Astrocyte of the cerebellum (primary cell): ENCODE results near the gene DEPDC5.
"Not testable (repeated sequence)": the region's sequence is repeated elsewhere in the genome, so short reads cannot be mapped to it uniquely, and the experiment has no call there.

Source experiments
- DNase-seq: peaks from one replicate; pipeline ENCODE4 v3.0.0-alpha.2; 2011; ENCODE audit warnings: low read depth
- H3K4me3 ChIP-seq: 2 replicates; pipeline ENCODE4 v1.5.1; 2011; ENCODE audit warnings: mild to moderate bottlenecking, low read depth, low read length, moderate library complexity
- in situ Hi-C: cut with HindIII; loops from 2 replicates; pipeline ENCODE4 v1.10.0; 2017; ENCODE audit warnings: low sequenced_read_pairs
- TF ChIP-seq, protein P1 (sequence below): IDR thresholded peaks from 2 replicates; pipeline ENCODE4 v1.5.1; 2012; ENCODE audit warnings: low read length, low read depth, moderate library complexity, mild to moderate bottlenecking; ENCODE audit errors: missing control alignments

The DEPDC5 gene

DNA sequence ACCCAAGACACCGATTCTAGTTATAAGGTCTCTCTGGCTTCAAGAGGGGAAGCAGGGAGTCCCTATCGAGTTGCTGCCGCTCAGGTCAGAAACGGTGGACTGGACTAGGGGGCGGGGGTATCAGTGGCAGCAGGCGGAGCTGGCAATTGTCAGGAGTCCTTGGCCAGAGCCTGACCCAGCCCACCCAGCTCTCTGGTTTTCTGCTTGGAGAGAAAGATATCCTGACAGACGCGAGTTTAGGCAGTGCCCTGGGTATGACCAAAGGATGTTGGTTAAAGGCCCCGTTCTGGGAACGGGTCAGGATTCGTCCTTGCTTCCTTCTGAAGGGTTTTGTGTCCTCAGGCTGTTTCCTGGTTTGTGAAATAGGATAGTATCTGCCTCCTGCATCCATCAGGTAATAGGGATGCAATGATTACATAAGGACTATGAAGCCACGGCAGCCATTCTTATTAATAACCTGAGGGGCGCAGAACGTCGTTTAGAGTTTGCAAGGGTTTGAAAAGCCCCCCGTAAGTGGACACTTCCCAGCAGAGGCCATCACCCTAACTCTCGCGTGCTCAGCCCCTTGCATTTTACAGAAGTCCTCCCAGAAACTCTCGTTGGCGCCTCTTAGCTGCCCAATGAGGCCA lies 700 bp upstream of the DEPDC5 start:
- in situ Hi-C loops: no loop called here
- TF ChIP-seq, protein P1, sequence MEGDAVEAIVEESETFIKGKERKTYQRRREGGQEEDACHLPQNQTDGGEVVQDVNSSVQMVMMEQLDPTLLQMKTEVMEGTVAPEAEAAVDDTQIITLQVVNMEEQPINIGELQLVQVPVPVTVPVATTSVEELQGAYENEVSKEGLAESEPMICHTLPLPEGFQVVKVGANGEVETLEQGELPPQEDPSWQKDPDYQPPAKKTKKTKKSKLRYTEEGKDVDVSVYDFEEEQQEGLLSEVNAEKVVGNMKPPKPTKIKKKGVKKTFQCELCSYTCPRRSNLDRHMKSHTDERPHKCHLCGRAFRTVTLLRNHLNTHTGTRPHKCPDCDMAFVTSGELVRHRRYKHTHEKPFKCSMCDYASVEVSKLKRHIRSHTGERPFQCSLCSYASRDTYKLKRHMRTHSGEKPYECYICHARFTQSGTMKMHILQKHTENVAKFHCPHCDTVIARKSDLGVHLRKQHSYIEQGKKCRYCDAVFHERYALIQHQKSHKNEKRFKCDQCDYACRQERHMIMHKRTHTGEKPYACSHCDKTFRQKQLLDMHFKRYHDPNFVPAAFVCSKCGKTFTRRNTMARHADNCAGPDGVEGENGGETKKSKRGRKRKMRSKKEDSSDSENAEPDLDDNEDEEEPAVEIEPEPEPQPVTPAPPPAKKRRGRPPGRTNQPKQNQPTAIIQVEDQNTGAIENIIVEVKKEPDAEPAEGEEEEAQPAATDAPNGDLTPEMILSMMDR: no peak
- H3K4me3 ChIP-seq: peak overlapping the region; percentile 62
- no peak for DNase-seq

DNA sequence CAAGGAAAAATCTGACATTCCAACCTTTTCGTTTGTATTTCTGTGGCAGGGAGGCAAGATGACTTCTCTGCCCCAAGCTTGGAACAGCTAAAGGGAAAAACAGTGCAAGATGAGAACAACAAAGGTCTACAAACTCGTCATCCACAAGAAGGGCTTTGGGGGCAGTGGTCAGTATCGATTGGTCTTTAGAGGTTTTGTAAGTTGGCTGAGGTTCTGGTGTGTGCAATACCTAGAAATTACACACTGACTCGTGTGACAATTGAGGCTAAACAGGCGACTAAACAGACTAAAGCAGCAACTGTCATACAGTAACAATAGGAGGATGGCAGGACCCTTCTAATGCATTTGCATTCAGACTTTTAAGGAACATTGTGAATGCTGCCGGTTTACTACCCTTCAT lies 994 bp downstream of the DEPDC5 start:
- H3K4me3 ChIP-seq: peak overlapping the region; percentile 62
- TF ChIP-seq, protein P1: no peak
- in situ Hi-C loops: no loop called here
- DNase-seq: no peak

DNA sequence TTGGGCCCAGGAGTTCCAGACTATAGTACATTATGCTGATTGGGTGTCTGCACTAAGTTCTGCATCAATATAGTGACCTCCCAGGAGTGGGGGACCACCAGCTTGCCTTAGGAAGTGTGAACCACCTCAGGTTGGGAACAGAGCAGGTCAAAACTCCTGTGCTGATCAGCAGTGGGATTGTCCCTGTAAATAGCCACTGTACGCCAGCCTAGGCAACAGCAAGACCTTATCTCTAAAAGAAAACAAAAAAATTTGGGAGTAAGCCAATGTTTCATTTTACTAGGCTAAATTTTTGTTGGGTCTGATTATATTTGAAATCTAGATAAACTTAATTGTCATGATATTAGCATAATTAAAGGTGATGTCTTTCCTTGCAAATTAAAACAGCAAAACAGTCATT lies 3.4 kb downstream of the DEPDC5 start:
- DNase-seq: no peak
- TF ChIP-seq, protein P1: no peak
- H3K4me3 ChIP-seq: no peak overlapping the region
- in situ Hi-C loops: no loop called here

DNA sequence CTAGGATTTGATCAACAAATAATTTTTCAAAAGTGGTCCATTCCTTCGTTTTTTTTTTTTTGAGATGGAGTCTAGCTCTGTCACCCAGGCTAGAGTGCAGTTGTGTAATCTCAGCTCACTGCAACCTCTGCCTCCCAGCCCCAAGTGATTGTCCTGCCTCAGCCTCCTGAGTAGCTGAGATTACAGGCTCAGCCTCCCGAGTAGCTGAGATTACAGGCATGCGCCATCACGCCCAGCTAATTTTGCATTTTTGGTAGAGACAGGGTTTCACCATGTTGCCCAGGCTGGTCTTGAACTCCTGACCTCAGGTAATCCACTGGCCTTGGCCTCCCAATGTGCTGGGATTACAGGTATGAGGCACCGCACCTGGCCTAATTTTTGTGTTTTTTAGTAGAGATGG lies 5.0 kb downstream of the DEPDC5 start:
- H3K4me3 ChIP-seq, in situ Hi-C loops, DNase-seq: not testable (repeated sequence)

DNA sequence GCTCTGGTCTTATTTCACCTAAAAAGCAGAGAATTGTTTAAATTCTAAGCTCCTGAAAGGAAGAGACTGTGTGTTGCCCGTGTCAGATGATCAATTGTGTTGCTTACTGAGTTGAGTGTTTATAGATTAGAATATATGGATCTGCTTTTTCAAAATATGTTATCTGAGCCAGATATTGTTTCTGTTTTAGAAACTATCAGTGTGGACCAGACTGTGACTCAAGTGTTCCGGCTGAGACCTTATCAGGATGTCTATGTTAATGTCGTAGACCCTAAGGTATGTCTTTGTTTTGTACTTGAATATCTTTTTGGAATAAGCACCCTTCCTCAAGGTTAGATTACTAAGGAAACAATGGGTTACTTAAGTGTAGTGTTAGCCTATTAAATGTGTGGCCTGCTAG lies 11.0 kb downstream of the DEPDC5 start:
- TF ChIP-seq, protein P1: no peak
- in situ Hi-C loops: no loop called here
- no peak for DNase-seq
- H3K4me3 ChIP-seq: no peak overlapping the region

DNA sequence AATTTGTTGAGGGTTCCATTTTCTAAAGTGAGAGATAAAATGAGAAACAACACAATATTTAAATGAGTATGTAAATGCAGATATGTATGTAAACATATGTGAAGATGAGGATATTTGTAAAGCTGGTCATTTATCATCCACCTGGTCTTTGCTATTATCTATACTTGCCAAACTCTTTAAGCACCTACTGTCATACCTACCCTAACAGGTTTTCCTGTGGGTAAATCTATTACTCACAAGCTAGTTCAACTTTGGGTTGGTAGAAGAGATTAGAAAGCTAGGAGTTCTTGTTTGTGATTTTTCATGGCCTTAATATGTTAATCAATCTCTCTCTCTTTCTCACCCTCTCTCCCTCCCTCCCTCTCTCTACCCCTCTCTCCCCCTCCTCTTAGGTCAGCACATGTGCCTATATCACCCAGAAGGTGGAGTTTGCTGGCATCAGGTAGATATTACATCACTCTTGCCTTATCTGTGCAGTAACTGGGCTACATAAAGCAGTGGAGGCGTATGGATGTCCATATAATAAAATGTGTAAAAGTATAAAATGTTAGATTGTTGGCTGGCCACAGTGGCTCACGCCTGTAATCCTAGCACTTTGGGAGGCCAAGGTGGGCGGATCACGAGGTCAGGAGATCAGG lies 14.7 kb downstream of the DEPDC5 start:
- in situ Hi-C loops: no loop called here
- TF ChIP-seq, protein P1: no peak
- no peak overlapping the region for H3K4me3 ChIP-seq
- no peak for DNase-seq

DNA sequence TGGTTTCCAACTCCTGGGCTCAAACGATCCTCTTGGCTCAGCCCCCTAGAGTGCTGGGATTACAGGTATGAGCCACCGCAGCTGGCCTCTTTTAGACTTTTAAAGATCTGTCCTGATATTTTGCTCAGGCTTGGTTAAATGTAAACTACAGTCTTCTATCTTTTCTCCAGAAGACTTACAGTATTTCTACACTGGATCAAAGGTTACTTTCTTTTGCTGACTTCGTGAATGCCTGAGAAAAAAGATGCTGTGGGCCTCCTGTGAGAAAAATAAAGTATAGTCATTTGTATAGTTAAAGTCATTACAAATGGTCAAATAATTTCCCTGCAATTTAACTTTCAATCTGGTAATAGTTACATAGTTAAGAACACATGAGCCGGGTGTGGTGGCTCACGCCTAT lies 19.6 kb downstream of the DEPDC5 start:
- TF ChIP-seq, protein P1: no peak
- H3K4me3 ChIP-seq: no peak overlapping the region
- DNase-seq: no peak
- in situ Hi-C loops: no loop called here
